ENCODE results near the gene PPP4R1. TPM values are rescaled to one million over a fixed set of nuclear protein-coding genes. Genes with fewer than 3 reads are reported as not detected.

PPP4R1 gene
- total RNA-seq, 1 experiment from 2014 or later: 106 TPM

DNA sequence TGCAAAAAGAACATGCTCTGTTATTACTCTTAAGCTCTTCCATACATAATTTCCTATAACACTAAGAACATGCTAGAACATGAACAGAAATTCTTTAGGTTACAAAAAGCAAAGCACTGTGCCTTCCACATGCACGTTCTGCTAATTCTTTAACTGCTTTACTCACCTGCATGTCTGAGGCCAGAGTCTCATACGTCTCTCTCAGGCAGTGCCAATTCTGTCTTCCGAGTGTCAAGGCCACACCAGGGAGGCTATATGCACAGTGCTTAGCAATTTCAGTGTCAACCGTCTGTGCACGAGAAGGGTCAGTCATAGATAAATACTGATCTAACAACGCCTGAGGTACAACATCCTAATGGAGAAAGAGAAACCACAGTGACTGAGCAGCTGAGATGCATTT lies 55.1 kb downstream of the PPP4R1 start:
- no peak overlapping the region for H2BK20ac ChIP-seq (ENCODE audit: low read depth, low read length, poor library complexity, severe bottlenecking)
- H4K20me1 ChIP-seq (ENCODE audit: control insufficient read depth, insufficient read depth, insufficient read length): no peaks in the 10 kb centered on the region
- 0 out of 2 replicates have a peak overlapping the region, but pooled peaks have one; percentile 41 for H2BK15ac ChIP-seq (ENCODE audit: low read depth, low read length)
- no peak overlapping the region for H2AK5ac ChIP-seq (ENCODE audit: insufficient read length, low read length)
- no peaks in the 10 kb centered on the region for H3K4me1 ChIP-seq (ENCODE audit: insufficient read depth, low read length)
- no peak overlapping the region for H3K27ac Mint-ChIP-seq
- H2AFZ ChIP-seq (ENCODE audit: low read length): no peak overlapping the region
- no peaks in the 10 kb centered on the region for H3K9me3 Mint-ChIP-seq
- WGBS (ENCODE audit: extremely low coverage, insufficient read length, low lambda C conversion rate): no CpG with 5 or more reads among the region's 6 CpGs
- no peak overlapping the region for H3K4me2 ChIP-seq (ENCODE audit: insufficient read depth, insufficient read length, low read length)
- H3K18ac ChIP-seq (ENCODE audit: insufficient read length, low read depth, low read length): no peak overlapping the region
- no peaks in the 10 kb centered on the region for H3K23me2 ChIP-seq (ENCODE audit: insufficient read length, low read depth, low read length, poor library complexity, severe bottlenecking)
- no peak overlapping the region for H3K23ac ChIP-seq (ENCODE audit: insufficient read length, low read depth, low read length)
- H3K27ac ChIP-seq (ENCODE audit: insufficient read length, low read depth, low read length): no peak overlapping the region
- TF ChIP-seq, protein P1, sequence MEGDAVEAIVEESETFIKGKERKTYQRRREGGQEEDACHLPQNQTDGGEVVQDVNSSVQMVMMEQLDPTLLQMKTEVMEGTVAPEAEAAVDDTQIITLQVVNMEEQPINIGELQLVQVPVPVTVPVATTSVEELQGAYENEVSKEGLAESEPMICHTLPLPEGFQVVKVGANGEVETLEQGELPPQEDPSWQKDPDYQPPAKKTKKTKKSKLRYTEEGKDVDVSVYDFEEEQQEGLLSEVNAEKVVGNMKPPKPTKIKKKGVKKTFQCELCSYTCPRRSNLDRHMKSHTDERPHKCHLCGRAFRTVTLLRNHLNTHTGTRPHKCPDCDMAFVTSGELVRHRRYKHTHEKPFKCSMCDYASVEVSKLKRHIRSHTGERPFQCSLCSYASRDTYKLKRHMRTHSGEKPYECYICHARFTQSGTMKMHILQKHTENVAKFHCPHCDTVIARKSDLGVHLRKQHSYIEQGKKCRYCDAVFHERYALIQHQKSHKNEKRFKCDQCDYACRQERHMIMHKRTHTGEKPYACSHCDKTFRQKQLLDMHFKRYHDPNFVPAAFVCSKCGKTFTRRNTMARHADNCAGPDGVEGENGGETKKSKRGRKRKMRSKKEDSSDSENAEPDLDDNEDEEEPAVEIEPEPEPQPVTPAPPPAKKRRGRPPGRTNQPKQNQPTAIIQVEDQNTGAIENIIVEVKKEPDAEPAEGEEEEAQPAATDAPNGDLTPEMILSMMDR (conservative IDR thresholded peaks at IDR 0.05): no peak
- no peak overlapping the region for H4K8ac ChIP-seq (replicated peaks; ENCODE audit: insufficient read length, low read depth, low read length)
- no peak for DNase-seq
- no peaks in the 10 kb centered on the region for H3K79me1 ChIP-seq (ENCODE audit: insufficient read depth, low read depth, low read length, poor library complexity, severe bottlenecking)
- H2BK5ac ChIP-seq (ENCODE audit: insufficient read length, low read length): no peak overlapping the region
- H3K14ac ChIP-seq (ENCODE audit: insufficient read depth, low read length): no peak overlapping the region
- H3K4me3 Mint-ChIP-seq: no peak overlapping the region
- H3K4ac ChIP-seq (ENCODE audit: low read depth, low read length): no peak overlapping the region
- no peak overlapping the region for H3K9ac ChIP-seq (ENCODE audit: extremely low read depth, insufficient read length, low read length)
- H3K79me2 ChIP-seq (ENCODE audit: insufficient read depth, low read length): no peaks in the 10 kb centered on the region
- no peaks in the 10 kb centered on the region for H3K9me3 ChIP-seq (ENCODE audit: control insufficient read depth, low read depth, low read length)
- no peaks in the 10 kb centered on the region for H3K27me3 ChIP-seq (ENCODE audit: insufficient read depth, low read length)
- no peak overlapping the region for H4K91ac ChIP-seq (ENCODE audit: insufficient read length, low read depth, low read length)
- no peak overlapping the region for H2BK120ac ChIP-seq (ENCODE audit: low read depth, low read length, poor library complexity, severe bottlenecking)
- no peak overlapping the region for H3T11ph ChIP-seq (ENCODE audit: low read length)
- H3K56ac ChIP-seq (ENCODE audit: insufficient read length, low read depth, low read length): no peak overlapping the region
- H2BK12ac ChIP-seq (ENCODE audit: insufficient read length, low read depth, low read length): no peak overlapping the region
- H4K5ac ChIP-seq (ENCODE audit: insufficient read length, low read depth, low read length): no peak overlapping the region
- peaks cover 36 to 82% (median 79%) of the 10 kb centered on the region in 3 experiments for H3K36me3 Mint-ChIP-seq (ENCODE audit: insufficient read depth in 1 of 3, low read depth in 3 of 3)
- H3K27me3 Mint-ChIP-seq (ENCODE audit: low read depth): no peaks in the 10 kb centered on the region
- no peaks in the 10 kb centered on the region for H3K4me1 Mint-ChIP-seq

Measured in H9 (cell line).